GM18499 (cell line): ENCODE measurements around the gene VAV3.
"Not testable (repeated sequence)": the region's sequence is repeated elsewhere in the genome, so short reads cannot be mapped to it uniquely, and the experiment has no call there.

Experiments used
- ATAC-seq: cut with Tn5 transposase; IDR thresholded peaks from one replicate; pipeline ENCODE4 v1.9.1; 2021; ENCODE audit warnings: moderate number of reproducible peaks; ENCODE audit not compliant: insufficient read depth, unreplicated experiment

Gene VAV3

DNA sequence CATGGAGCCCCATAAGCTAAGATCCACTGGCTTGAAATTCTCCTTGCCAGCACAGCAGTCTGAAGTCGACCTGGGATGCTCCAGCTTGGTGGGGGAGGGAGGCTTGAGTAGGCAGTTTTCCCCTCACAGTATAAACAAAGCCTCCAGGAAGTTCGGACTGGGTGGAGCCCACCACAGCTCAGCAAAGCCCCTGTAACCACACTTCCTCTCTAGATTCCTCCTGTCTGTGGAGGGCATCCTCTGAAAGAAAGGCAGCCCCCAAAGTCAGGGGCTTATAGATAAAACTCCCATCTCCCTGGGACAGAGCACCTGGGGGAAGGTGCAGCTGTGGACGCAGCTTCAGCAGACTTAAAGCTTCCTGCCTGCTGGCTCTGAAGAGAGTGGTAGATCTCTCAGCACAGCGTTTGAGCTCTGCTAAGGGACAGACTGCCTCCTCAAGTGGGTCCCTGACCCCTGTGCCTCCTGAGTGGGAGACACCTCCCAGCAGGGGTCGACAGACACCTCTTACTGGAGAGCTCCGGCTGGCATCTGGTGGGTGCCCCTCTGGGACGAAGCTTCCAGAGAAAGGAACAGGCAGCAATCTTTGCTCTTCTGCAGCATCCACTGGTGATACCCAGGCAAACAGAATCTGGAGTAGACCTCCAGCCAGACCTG is 120.3 kb downstream of the VAV3 start:
- not testable (repeated sequence) for ATAC-seq

DNA sequence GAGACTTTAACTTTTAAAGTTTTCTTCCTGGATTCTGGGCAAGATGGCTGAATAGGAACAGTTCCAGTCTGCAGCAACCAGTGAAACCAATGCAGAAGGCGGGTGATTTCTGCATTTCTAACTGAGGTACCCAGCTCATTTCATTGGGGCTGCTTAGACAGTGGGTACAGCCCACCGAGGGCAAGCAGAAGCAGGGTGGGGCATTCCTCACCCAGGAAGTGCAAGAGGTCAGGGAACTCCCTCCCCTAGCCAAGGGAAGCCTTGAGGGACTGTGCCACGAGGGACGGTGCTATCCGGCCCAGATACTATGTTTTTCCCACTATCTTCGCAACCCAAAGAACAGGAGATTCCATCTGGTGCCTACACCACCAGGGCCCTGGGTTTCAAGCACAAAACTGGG is 121.0 kb downstream of the VAV3 start:
- ATAC-seq: no peak

DNA sequence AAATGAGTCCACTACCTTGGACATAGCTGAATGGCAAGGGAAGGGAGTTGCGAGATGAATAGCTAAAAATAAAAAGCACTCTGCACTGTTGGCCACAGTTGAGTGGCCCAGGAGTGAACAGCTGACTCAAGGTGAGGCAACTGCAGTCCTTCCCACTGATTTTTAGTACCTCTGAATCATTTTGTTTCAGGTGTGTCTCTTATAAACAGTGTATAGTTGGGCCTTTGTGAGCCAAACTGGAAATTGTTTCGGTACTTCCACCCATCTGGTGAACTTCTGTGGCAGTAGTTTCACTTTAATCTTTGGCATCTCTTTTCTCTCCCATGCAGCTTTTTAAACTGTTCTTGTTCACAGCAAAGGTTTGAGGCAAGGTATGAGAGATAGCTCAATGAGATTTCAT is 122.7 kb downstream of the VAV3 start:
- ATAC-seq: no peak

DNA sequence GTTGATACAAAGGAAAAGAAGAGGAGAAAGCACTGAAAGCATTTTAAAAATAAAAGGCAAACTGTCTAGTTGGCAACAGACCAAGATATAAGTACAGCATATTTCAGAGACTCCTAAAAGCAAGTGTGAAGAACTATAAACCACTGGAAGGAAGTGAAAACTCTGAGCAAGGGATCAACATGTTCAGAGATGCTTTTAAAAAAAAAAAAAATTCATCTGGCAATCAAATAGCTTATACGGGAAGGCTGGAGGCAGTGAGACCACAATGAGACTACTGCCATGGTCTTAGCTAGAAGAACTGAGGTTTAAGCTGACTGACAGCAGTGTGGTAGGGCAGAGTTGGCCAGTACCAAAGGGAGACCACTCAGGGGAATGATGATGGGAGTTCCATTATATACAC is 124.3 kb downstream of the VAV3 start:
- ATAC-seq: no peak

DNA sequence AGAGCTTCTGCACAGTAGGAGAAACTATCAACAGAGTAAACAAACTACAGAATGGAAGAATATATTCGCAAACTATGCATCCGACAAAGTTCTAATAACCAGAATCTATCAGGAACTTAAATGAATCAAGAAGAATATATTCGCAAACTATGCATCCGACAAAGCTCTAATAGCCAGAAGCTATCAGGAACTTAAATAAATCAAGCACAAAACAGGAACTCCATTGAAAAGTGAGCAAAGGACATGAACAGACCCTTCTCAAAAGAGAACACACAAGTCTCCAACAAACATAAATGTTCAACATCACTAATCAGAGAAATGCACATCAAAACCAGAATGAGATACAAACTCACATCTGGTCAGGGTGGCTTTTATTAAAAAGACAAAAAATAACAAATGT is 126.9 kb downstream of the VAV3 start:
- no peak for ATAC-seq

DNA sequence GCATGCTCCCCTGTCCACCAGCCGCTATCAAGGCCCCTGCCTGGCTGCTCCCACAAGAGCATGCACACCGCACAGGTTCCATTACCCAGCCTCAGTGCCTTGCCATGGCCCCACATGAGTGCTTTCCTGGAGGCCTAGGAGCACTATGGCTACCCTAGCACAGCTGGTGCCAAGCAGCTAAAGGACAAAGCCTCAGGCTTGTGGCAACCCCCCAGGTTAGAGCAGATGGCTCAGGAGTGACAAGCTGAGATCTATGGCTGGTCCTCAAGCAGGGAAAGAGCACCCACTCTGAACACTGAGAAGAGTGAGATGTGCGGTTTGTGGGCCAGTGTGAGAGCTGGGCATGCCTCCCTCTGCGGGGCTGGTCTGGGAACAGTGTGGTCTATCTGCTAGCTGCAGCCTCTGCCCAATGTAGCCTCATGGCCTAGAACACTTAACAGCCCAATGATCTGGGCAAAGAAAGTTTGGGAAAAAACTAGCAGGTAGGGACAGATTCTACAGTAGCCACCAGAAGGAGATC is 129.8 kb downstream of the VAV3 start:
- ATAC-seq: no peak

DNA sequence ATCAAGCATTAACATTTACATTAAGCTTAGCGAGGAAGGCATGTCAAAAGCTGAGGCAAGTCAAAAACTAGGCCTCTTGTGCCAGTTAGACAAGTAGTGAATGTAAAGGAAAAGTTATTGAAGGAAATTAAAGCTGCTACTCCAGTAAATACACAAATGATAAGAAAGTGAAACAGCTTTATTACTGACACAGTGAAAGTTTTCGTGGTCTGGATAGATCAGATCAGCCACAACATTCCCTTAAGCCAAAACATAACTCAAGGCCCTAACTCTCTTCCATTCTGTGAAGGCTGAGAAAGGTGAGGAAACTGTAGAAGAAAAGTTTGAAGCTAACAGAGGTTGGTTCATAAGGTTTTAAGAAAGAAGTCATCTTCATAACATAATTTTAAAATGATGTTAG is 131.9 kb downstream of the VAV3 start:
- no peak for ATAC-seq

DNA sequence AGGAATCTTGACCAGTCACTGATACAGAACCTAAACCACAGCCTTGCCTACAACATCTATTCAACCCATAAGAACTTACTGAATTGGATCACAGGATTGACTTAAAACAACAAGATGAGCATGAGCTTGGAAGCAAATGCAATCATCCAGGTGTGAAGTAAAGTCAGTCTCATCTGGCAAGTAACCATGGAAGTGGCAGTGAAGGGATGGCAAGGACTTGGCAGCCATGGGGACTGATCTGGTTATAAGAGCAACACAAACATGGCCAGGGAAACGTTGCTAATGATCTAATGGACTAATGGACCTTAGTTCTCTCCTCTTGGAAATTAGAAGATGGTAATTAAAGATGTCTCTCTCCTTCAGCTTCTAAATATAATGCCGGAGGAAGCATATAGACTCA is 133.1 kb downstream of the VAV3 start:
- no peak for ATAC-seq

DNA sequence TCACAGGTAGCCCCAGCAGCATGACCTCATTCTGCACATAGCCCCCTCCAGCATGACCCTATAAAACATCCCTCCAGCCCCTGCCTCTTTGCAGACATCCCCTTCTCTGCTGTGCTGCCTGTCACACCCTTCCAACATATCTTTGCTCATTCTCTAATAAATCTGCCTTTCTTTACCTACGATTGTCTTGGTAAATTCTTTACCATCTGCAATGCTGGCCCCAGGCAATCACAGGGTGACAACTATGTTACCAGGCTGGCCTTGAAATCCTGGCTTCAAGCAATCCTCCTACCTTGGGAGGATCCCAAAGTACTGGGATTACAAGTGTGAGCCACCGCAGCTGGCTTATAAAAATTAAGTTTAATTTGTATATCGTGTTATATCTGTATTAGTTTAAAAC is 134.5 kb downstream of the VAV3 start:
- no peak for ATAC-seq

DNA sequence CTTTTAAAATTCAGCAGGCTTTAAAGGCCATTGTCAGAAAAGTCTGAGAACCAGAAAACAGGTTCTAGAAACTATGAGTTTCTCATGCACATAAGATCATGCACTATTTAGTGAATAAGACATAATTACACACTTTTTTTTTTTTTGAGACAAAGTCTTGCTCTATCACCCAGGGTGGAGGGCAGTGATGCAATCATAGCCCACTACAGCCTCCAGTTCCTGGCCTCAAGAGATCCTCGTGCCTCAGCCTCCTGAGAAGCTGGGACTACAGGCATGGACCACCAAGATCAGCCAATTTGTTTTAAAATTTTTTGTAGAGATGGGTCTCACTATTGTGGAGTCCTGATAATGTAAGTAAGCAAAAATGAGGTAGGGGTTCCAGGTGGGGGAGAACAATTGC is 134.9 kb downstream of the VAV3 start:
- ATAC-seq: no peak

DNA sequence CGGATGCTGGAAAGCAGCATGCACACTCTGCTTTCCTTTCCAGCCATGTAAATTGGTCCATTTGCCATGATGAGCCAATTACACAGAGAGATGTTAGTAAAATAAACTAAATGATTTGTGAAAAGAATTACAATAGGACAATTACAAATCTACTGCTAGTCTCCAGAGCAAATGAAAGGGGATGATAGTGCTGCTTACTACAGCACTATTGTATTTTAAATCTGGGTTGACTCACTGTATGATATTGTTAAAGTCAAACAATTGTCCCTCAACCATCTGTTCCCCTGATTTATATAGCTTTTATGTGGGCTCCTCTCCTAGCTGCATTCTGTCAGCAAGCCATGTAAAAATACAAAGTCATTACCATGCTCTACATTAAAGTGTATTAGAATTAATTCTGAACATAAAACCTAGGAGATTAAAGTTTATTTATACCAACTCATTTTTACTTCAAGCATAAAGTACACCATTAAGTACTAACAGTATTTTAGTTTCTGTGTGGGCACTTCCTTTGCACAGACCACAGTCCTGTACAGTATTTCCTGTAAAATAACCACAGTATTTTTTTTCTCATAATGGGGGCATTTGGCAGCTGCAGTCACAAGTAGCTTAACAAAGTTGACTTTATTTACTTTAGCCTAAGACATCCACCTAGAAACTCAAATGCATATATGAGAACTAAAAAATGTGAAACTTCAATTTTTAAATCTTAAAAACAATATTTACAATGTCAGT is 135.8 kb downstream of the VAV3 start:
- no peak for ATAC-seq

DNA sequence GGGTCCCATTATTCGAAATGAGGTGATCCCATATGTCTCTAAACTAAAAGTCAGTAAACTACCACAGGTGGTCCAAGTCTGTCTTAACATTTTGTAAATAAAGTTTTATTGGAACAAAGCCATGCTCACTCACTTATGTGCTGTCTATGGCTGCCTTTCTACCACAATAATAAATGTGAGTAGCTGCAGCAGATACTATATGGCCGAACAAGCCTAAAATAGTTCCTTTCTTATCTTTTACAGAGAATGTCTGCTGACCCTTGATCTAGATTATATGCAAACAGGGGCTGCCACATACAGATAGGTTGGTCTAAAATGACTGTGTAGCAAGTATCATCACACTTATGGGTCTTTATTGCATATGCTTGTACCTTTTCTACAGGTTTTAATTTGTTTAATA is 140.0 kb downstream of the VAV3 start:
- ATAC-seq: no peak

DNA sequence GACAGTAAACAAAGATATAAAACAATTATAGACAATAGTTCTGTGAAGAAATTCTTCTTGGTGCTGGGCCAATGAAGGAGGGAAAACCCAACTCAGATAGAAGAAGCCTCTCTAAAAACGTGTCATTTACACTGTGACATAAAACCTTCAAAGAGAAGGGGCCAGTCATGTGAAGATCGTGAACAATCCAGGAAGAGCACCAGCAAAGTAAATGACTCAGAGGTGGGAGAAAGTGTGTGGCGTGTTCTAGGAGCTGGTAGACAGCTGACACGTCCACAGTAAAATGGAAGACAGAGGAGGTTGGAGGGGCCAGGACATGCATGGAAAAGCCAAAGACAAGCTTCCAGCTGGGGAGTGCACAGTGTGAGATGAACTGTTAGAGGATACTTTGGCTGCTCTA is 143.6 kb downstream of the VAV3 start:
- no peak for ATAC-seq

DNA sequence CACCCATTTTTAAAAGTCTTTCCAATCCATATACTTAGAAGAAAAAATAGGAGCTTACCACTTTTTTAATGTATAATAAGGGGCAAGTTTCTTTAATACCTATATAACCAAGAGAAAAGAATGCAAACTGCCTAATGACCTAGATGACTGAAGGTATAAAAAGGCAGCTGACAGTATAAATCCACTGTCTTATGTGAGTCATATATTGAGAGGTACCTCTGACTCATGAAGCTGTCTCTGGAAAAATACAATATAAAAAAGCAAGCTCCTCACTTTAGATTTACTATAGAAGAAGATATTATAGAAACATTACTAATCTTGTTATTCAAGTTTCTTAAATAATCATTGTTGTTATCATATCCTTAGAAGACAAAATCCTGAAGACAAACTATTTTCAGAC is 144.2 kb downstream of the VAV3 start:
- no peak for ATAC-seq

DNA sequence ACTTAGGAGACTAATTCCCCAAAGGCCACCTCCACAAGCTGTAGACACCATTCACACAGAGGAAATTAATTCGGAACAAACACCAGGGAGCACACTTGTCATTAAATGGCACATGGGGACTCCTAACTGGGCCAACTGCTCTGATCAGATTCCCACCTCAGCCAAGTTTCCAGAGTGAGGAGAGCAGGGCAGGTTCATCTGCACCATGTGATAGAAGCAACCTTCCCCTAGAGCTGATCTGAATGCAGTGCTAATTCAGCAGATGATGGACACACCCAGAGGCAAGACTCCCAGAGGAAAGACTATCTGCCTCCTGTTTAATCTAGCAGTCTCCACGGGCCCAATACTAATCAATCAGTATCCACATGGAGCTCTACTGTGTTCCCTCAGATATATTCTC is 147.0 kb downstream of the VAV3 start:
- ATAC-seq: no peak

DNA sequence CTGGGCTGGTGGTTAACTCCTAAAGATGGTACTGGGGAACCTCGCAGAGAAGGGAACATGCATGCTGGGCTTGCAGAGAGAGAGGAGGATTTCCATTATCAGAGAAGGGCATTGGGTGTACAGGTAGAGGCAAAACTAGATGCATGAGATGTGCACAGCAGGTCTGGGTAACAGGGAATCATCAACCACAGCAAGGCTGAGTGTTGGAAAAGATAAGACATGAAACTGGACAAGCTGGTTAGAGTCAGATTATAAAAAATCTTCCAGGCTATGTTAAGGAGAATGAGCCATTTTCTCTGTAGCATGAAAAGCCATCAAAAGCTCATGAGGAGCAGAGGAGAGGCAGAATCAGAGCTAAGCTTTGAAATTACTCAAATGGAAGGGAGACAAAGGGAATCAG is 147.8 kb downstream of the VAV3 start:
- ATAC-seq: no peak

DNA sequence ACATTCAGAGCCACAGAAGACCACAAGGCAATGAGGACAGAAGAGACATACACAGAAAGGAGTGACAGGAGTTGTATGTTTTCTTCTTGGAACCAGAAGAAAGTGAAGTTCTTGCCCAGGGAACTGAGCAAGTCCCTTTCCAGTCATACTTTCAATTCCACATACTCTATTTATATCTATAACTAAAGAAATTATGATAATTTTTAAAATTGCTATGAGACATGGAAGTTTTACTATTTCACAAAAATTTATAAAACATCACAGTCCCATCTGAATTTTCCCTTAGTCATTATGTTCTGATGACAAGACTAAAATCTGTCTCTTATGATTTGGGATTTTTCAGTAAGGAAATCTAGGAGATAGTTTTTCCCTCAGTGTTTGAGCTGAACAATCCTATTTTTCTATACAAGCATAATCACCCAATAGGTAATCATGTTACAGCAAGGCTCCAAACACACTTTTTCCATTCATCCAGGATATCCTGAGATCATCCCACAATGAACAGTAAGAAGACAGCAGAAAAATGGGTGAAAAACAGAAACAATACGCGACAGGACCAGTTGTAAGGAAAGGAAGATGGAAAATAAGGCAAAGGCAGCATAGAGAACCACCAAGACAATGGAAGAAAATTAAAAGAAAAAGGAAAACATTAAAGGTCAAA is 154.6 kb downstream of the VAV3 start:
- no peak for ATAC-seq

DNA sequence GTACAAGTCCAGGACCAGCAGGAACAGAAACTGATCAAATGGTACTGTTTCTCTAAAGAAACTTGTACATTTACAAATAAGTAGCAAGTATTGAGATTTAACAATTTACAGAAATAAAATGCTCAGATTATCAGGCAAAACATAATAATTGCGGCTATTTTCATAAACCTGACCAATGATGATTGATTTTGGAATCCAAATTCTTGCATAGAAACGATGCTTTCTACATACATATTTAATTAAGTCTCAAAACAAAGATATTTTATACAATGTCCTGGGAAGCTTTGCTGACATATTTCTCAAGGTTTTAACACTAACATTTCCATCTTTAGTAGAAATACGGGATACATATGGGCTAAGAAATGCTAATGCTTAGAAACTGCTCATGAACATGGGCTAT is 157.1 kb downstream of the VAV3 start:
- no peak for ATAC-seq

DNA sequence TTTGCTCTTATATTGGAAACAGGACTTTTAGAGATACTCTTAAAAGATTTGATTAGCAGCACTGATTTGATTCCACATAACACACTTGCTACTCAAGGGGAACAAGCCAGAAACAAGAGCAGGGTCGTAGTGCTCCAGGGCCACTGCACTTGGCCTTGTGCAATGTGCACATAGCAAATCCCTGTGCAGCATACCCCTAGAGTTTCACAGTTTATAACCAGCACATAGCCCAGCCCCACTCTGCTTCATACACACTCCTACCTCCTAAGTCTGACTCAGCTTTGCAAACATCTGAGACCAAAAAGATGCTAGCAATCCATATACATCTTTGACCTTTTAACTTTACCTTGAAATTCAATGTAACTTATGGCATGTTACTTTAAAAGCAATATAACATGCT is 157.6 kb downstream of the VAV3 start:
- ATAC-seq: no peak

DNA sequence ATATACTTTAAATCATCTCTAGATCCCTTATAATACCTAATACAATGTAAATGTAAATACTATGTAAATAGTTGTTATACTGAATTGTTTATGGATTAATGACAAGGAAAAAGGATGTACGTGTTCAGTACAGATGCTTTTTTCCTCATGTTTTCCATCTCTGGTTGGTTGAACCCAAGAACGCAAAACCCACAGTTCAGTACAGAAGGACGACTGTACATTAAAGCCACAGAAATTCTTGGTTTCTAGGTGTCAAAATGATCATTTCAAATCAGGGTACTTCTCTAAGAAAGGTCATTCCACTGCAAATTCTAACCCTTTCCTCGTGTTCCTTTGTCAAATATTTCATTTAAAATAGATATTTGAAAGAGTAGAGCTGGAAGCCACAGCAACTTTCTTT is 158.1 kb downstream of the VAV3 start:
- ATAC-seq: no peak

DNA sequence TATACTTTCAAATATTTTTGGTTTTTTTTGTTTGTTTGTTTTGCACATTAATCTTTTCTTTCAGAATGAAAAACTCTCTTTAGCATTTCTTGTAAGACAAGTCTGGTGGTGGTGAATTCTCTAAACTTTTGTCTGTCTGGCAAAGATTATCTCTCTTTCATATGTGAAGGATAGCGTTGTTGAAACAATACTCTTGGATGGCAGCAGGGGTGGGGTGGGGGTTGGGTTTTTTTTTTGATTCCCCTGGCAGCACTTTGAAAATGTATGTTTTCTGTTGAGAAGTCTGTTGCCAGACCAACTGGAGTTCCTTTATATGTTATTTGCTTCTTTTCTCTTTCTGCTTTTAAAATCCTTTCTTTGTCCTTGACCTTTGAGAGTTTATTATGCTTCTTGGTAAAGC is 160.2 kb downstream of the VAV3 start:
- no peak for ATAC-seq

DNA sequence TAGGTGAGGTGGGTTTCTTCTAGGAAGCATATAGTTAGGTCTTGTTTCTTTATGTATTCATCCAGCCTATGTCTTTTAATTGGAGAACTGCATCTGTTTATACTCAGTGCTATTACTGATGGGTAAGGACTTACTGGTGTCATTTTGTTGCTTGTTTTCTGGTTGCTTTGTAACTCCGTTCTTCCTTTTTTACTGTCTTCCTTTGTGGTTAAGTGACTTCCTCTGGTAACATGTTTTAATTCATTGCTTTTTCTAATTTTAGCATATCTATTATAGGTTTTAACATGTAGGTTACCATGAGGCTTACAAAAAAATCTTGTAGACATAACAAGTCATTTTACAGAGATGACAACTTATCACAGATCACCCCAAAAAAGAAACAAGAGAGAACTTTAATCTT is 160.8 kb downstream of the VAV3 start:
- no peak for ATAC-seq
